ENCODE results near the gene AGMAT. TPM values are rescaled to one million over a fixed set of nuclear protein-coding genes. Genes with fewer than 3 reads are reported as not detected.

AGMAT gene
- total and polyA plus RNA-seq, 2 donors (not counting 1 experiment from before 2014, with no cell fraction given), result 0.52 to 1.2 TPM

GRCh38 chr1:15540186-15540585, 44.7 kb downstream of the AGMAT start:
- Histone ChIP-seq H3K4me3 (replicated peaks in 1 of 4; ENCODE audit: control extremely low read depth in 1 of 4, insufficient read depth in 1 of 4, low read depth in 3 of 4, low read length in 4 of 4) (no peak overlapping the region), H3K79me2 (ENCODE audit: control insufficient read depth, insufficient read depth, low read length) (no peaks in the 10 kb centered on the region), H3K27ac (ENCODE audit: insufficient read depth, low read length) (no peak overlapping the region), H3K4me1 (ENCODE audit: control insufficient read depth, extremely low read depth, insufficient read depth, low read length) (no peaks in the 10 kb centered on the region), H4K20me1 (ENCODE audit: control insufficient read depth, extremely low read depth, insufficient read depth, low read length) (no peaks in the 10 kb centered on the region), H3K36me3 (ENCODE audit: control insufficient read depth, insufficient read depth, low read length) (peaks cover 5% of the 10 kb centered on the region), H3K27me3 (ENCODE audit: control insufficient read depth, insufficient read depth, low read length) (no peaks in the 10 kb centered on the region), H3K9me3 (ENCODE audit: control insufficient read depth, insufficient read depth, low read depth, low read length) (no peaks in the 10 kb centered on the region), H2AFZ (ENCODE audit: low read length) (no peak overlapping the region), H3K4me2 (ENCODE audit: extremely low read depth, insufficient read depth, low read length) (no peak overlapping the region), H3K9ac (ENCODE audit: insufficient read depth, low read length) (no peak overlapping the region)
- peak; percentile 11 to 75 for DNase-seq (ENCODE audit: low read depth in 2 of 2)
- TF ChIP-seq CTCF (conservative IDR thresholded peaks at IDR 0.05 in 1 of 2, IDR thresholded peaks at IDR 0.05 in 1 of 2; ENCODE audit: low read depth in 1 of 2, low read length in 2 of 2), result no peak
- TF ChIP-seq EZH2 (IDR thresholded peaks at IDR 0.05; ENCODE audit: low read length, missing control alignments), result no peak

- Histone ChIP-seq H3K79me2 (ENCODE audit: control insufficient read depth, insufficient read depth, low read length) (no peaks in the 10 kb centered on the region), H3K4me3 (replicated peaks in 1 of 4; ENCODE audit: control extremely low read depth in 1 of 4, insufficient read depth in 1 of 4, low read depth in 3 of 4, low read length in 4 of 4) (no peak overlapping the region), H3K9ac (ENCODE audit: insufficient read depth, low read length) (no peak overlapping the region), H3K27me3 (ENCODE audit: control insufficient read depth, insufficient read depth, low read length) (no peaks in the 10 kb centered on the region), H4K20me1 (ENCODE audit: control insufficient read depth, extremely low read depth, insufficient read depth, low read length) (no peaks in the 10 kb centered on the region), H3K36me3 (ENCODE audit: control insufficient read depth, insufficient read depth, low read length) (peaks cover 5% of the 10 kb centered on the region), H2AFZ (ENCODE audit: low read length) (no peak overlapping the region), H3K4me2 (ENCODE audit: extremely low read depth, insufficient read depth, low read length) (no peak overlapping the region), H3K27ac (ENCODE audit: insufficient read depth, low read length) (no peak overlapping the region), H3K4me1 (ENCODE audit: control insufficient read depth, extremely low read depth, insufficient read depth, low read length) (no peaks in the 10 kb centered on the region), H3K9me3 (ENCODE audit: control insufficient read depth, insufficient read depth, low read depth, low read length) (no peaks in the 10 kb centered on the region)
- DNase-seq (ENCODE audit: low read depth in 2 of 2), result no peak
- TF ChIP-seq EZH2 (IDR thresholded peaks at IDR 0.05; ENCODE audit: low read length, missing control alignments) (no peak), CTCF (conservative IDR thresholded peaks at IDR 0.05 in 1 of 2, IDR thresholded peaks at IDR 0.05 in 1 of 2; ENCODE audit: low read depth in 1 of 2, low read length in 2 of 2) (no peak)
Measured at GRCh38 chr1:15538771-15539170, 46.1 kb downstream of the AGMAT start.

- Histone ChIP-seq H3K4me1 (ENCODE audit: control insufficient read depth, extremely low read depth, insufficient read depth, low read length) (peaks cover 4% of the 10 kb centered on the region), H2AFZ (ENCODE audit: low read length) (no peak overlapping the region), H3K4me2 (ENCODE audit: extremely low read depth, insufficient read depth, low read length) (no peak overlapping the region), H3K9ac (ENCODE audit: insufficient read depth, low read length) (no peak overlapping the region), H3K27ac (ENCODE audit: insufficient read depth, low read length) (no peak overlapping the region), H3K27me3 (ENCODE audit: control insufficient read depth, insufficient read depth, low read length) (no peaks in the 10 kb centered on the region), H3K4me3 (replicated peaks in 1 of 4; ENCODE audit: control extremely low read depth in 1 of 4, insufficient read depth in 1 of 4, low read depth in 3 of 4, low read length in 4 of 4) (no peak overlapping the region), H3K9me3 (ENCODE audit: control insufficient read depth, insufficient read depth, low read depth, low read length) (no peaks in the 10 kb centered on the region), H3K79me2 (ENCODE audit: control insufficient read depth, insufficient read depth, low read length) (peaks cover 14% of the 10 kb centered on the region), H3K36me3 (ENCODE audit: control insufficient read depth, insufficient read depth, low read length) (peaks cover 2% of the 10 kb centered on the region), H4K20me1 (ENCODE audit: control insufficient read depth, extremely low read depth, insufficient read depth, low read length) (no peaks in the 10 kb centered on the region)
- no peak for DNase-seq (ENCODE audit: low read depth in 2 of 2)
- no peak for TF ChIP-seq CTCF (conservative IDR thresholded peaks at IDR 0.05 in 1 of 2, IDR thresholded peaks at IDR 0.05 in 1 of 2; ENCODE audit: low read depth in 1 of 2, low read length in 2 of 2)
- TF ChIP-seq EZH2 (IDR thresholded peaks at IDR 0.05; ENCODE audit: low read length, missing control alignments), result no peak
Measured at GRCh38 chr1:15531682-15532081, 53.2 kb downstream of the AGMAT start.
